Inflammatory macrophage treated with lipopolysaccharide for 1 hour (primary cell): Measurements from ENCODE around the gene LRRC52.
A peak's percentile ranks its signal among the peaks of the same experiment; 100 is the strongest.
"Not testable (repeated sequence)": the region's sequence is repeated elsewhere in the genome, so short reads cannot be mapped to it uniquely, and the experiment has no call there.

ENCODE experiments used
- DNase-seq, 2 donors: peaks; one replicate each; pipeline ENCODE4 v3.0.0-alpha.2; 2020 to 2022

LRRC52 gene

GRCh38 chr1:165591391-165591790 lies 47.6 kb downstream of the LRRC52 start:
- DNase-seq = not testable (repeated sequence)

GRCh38 chr1:165592945-165593823 lies 49.4 kb downstream of the LRRC52 start:
- peak; percentile 55 to 98 for DNase-seq

- DNase-seq = no peak
Measured at GRCh38 chr1:165595246-165595938, 51.6 kb downstream of the LRRC52 start.

- peak; percentile 98 to 99 for DNase-seq
Measured at GRCh38 chr1:165597883-165598675, 54.3 kb downstream of the LRRC52 start.

GRCh38 chr1:165598676-165599059 lies 54.9 kb downstream of the LRRC52 start:
- DNase-seq = peak; percentile 9 to 13

GRCh38 chr1:165600793-165601192 lies 57.0 kb downstream of the LRRC52 start:
- DNase-seq = peak; percentile 14 to 25

GRCh38 chr1:165603810-165604209 lies 60.0 kb downstream of the LRRC52 start:
- no peak for DNase-seq

GRCh38 chr1:165605246-165605645 lies 61.4 kb downstream of the LRRC52 start:
- DNase-seq = no peak

- DNase-seq = not testable (repeated sequence)
Measured at GRCh38 chr1:165606676-165607075, 62.9 kb downstream of the LRRC52 start.

- DNase-seq = no peak
Measured at GRCh38 chr1:165610866-165611265, 67.1 kb downstream of the LRRC52 start.

GRCh38 chr1:165612062-165612461 lies 68.3 kb downstream of the LRRC52 start:
- DNase-seq = no peak
